IMR-90 (cell line): Measurements from ENCODE around the gene LZTFL1. TPM values are rescaled to one million over a fixed set of nuclear protein-coding genes. Genes with fewer than 3 reads are reported as not detected.

Experiments used
- ATAC-seq: fragments of 200-7000 bp; cut with Tn5 transposase; 2 replicates; pipeline ENCODE4 v1.9.1; 2020; ENCODE audit warnings: low read depth, mild to moderate bottlenecking, moderate library complexity
- BruUV-seq: library from RNA; stranded (reverse); fragments of 400-500 nt; replicated peaks from 2 replicates; lab custom pipeline; 2021; lab: Mats Ljungman, UMichigan
- CTCF ChIA-PET: fragments of 300-600 bp; formaldehyde crosslinking; extraction: SDS; loops from one replicate; lab custom pipeline; 2021; ENCODE audit warnings: antibody characterized with exemption; lab: Yijun Ruan, JAX
- POLR2A ChIA-PET: fragments of 300-600 bp; sonication (Branson Sonifier 250); formaldehyde crosslinking; loops from one replicate; lab custom pipeline; 2022; ENCODE audit warnings: antibody characterized with exemption; ENCODE audit not compliant: unreplicated experiment; lab: Charles Lee
- DNase-seq: peaks from one replicate; pipeline ENCODE4 v3.0.0; 2013
- H2AFZ ChIP-seq: replicated peaks from 2 replicates; pipeline ENCODE3; 2013; ENCODE audit warnings: low read length, mild to moderate bottlenecking; ENCODE audit not compliant: poor library complexity
- H2AK5ac ChIP-seq: 2 replicates; pipeline ENCODE4 v1.6.1; 2013; ENCODE audit warnings: low read depth, low read length, inconsistent platforms
- H2AK9ac ChIP-seq: replicated peaks from 2 replicates; pipeline ENCODE3; 2013; ENCODE audit warnings: mild to moderate bottlenecking, low read depth, low read length, moderate library complexity; ENCODE audit not compliant: poor library complexity
- H2BK120ac ChIP-seq: 2 replicates; pipeline ENCODE4 v1.6.1; 2013; ENCODE audit warnings: low read depth, low read length, inconsistent platforms
- H2BK15ac ChIP-seq: 3 replicates; pipeline ENCODE4 v1.6.1; 2013; ENCODE audit warnings: low read depth, low read length, inconsistent platforms
- H2BK20ac ChIP-seq: 2 replicates; pipeline ENCODE4 v1.6.1; 2013; ENCODE audit warnings: low read depth, mild to moderate bottlenecking, inconsistent platforms, low read length, moderate library complexity
- H2BK5ac ChIP-seq: 2 replicates; pipeline ENCODE4 v1.6.1; 2013; ENCODE audit warnings: mild to moderate bottlenecking, low read depth, low read length, inconsistent platforms; ENCODE audit not compliant: poor library complexity, severe bottlenecking
- H3K14ac ChIP-seq: replicated peaks from 2 replicates; pipeline ENCODE4 v1.6.1; 2013; ENCODE audit warnings: low read depth, low read length, inconsistent platforms
- H3K18ac ChIP-seq: 2 replicates; pipeline ENCODE4 v1.6.1; 2013; ENCODE audit warnings: low read depth, low read length, control low read depth
- H3K23ac ChIP-seq: 2 replicates; pipeline ENCODE4 v1.6.1; 2013; ENCODE audit warnings: low read depth, low read length, inconsistent platforms
- H3K27ac ChIP-seq: 2 replicates; pipeline ENCODE4 v1.5.1; 2013; ENCODE audit warnings: mild to moderate bottlenecking, control low read depth, low read length; ENCODE audit not compliant: insufficient read depth
- H3K27me3 ChIP-seq: 2 replicates; pipeline ENCODE4 v1.6.1; 2013; ENCODE audit warnings: low read length; ENCODE audit not compliant: control insufficient read depth, insufficient read depth
- H3K36me3 ChIP-seq: 2 replicates; pipeline ENCODE4 v1.6.1; 2013; ENCODE audit warnings: low read length, mixed read lengths; ENCODE audit not compliant: control insufficient read depth, insufficient read depth
- H3K4ac ChIP-seq: 2 replicates; pipeline ENCODE4 v1.6.1; 2013; ENCODE audit warnings: low read depth, low read length, inconsistent platforms
- H3K4me1 ChIP-seq: 2 replicates; pipeline ENCODE4 v1.6.1; 2013; ENCODE audit warnings: low read length, mixed read lengths; ENCODE audit not compliant: control insufficient read depth, insufficient read depth
- H3K4me2 ChIP-seq: 2 replicates; pipeline ENCODE4 v1.6.1; 2013; ENCODE audit warnings: low read depth, mild to moderate bottlenecking, control low read depth, low read length, moderate library complexity
- H3K4me3 ChIP-seq: 2 replicates; pipeline ENCODE4 v1.5.1; 2013; ENCODE audit warnings: low read depth, mild to moderate bottlenecking, control low read depth, low read length, moderate library complexity; ENCODE audit not compliant: insufficient read depth
- H3K56ac ChIP-seq: 2 replicates; pipeline ENCODE4 v1.6.1; 2013; ENCODE audit warnings: low read length, inconsistent platforms; ENCODE audit not compliant: insufficient read depth; ENCODE audit errors: extremely low read depth
- H3K79me1 ChIP-seq, 2 experiments: 2 replicates each; pipeline ENCODE4 v1.6.1; 2013; ENCODE audit warnings: low read length in 2 of 2, inconsistent platforms in 1 of 2, low read depth in 1 of 2
- H3K9ac ChIP-seq: 2 replicates; pipeline ENCODE4 v1.6.1; 2013; ENCODE audit warnings: low read depth, low read length, control low read depth
- H3K9me1 ChIP-seq: 2 replicates; pipeline ENCODE4 v1.6.1; 2013; ENCODE audit warnings: low read length, inconsistent platforms; ENCODE audit not compliant: insufficient read depth
- H3K9me3 ChIP-seq: 2 replicates; pipeline ENCODE4 v1.6.1; 2013; ENCODE audit warnings: low read length; ENCODE audit not compliant: control insufficient read depth, insufficient read depth
- H4K20me1 ChIP-seq: 2 replicates; pipeline ENCODE4 v1.6.1; 2013; ENCODE audit warnings: low read length, inconsistent platforms; ENCODE audit not compliant: insufficient read depth
- H4K5ac ChIP-seq: 2 replicates; pipeline ENCODE4 v1.6.1; 2013; ENCODE audit warnings: mild to moderate bottlenecking, low read depth, low read length, control low read depth
- H4K8ac ChIP-seq, 2 experiments: 2 replicates each; pipeline ENCODE4 v1.6.1; 2013; ENCODE audit warnings: low read depth in 2 of 2, low read length in 2 of 2, control low read depth in 1 of 2, inconsistent platforms in 1 of 2
- H4K91ac ChIP-seq: 2 replicates; pipeline ENCODE4 v1.6.1; 2013; ENCODE audit warnings: low read depth, low read length, inconsistent platforms; ENCODE audit not compliant: insufficient read depth
- ELK1 ChIP-seq: fragments of 150-350 bp; IDR thresholded peaks from 2 replicates; pipeline ENCODE4 v1.6.1; 2016; ENCODE audit warnings: low read depth, mild to moderate bottlenecking, low read length, moderate library complexity, borderline replicate concordance
- WGBS, 2 experiments: methylation state at CpG; one replicate each; pipeline versions ENCODE4 v1.1.5 to v1.1.7; 2013; ENCODE audit warnings: missing lambda C conversion rate in 2 of 2; ENCODE audit not compliant: insufficient read length in 1 of 2; ENCODE audit errors: extremely low coverage in 2 of 2; 5-methylcytosine and 5-hydroxymethylcytosine counted together
- dilution Hi-C: fragments of 300-500 bp; cut with HindIII; formaldehyde crosslinking; loops from one replicate; pipeline ENCODE4 v1.14.3; 2018; ENCODE audit warnings: low sequenced_read_pairs; ENCODE audit not compliant: unreplicated experiment
- in situ Hi-C: fragments of 300-500 bp; cut with MboI; formaldehyde crosslinking; loops from 3 replicates; pipeline ENCODE4 v1.14.3; 2019; ENCODE audit warnings: low sequenced_read_pairs, inconsistent platforms, mixed read lengths
- intact Hi-C: fragments of 100-400 bp; cut with micrococcal nuclease; formaldehyde crosslinking; loops from 2 replicates; pipeline ENCODE4 v1.10.0; 2022
- polyA plus RNA-seq, 3 experiments: library from polyadenylated mRNA; depleted of rRNA; stranded (reverse); fragments of >200 nt; gene quantifications; 2 replicates each; pipeline ENCODE4 v1.2.3, GENCODE V29; 2012; ENCODE audit warnings: low replicate concordance in 1 of 3
- total RNA-seq: library from RNA; depleted of rRNA; stranded (reverse); fragments of >200 nt; gene quantifications from 2 replicates; pipeline ENCODE4 v1.2.3, GENCODE V29; 2012
- TF ChIP-seq, protein P1 (sequence below): fragments of 150-350 bp; IDR thresholded peaks from 2 replicates; pipeline ENCODE4 v1.6.1; 2017; ENCODE audit warnings: mild to moderate bottlenecking, antibody characterized with exemption, low read length, low read depth

The LZTFL1 gene
- total and polyA plus RNA-seq, 2 of the 4 experiments (the other 2 are of a cell fraction): 10.3 to 10.4 TPM

DNA sequence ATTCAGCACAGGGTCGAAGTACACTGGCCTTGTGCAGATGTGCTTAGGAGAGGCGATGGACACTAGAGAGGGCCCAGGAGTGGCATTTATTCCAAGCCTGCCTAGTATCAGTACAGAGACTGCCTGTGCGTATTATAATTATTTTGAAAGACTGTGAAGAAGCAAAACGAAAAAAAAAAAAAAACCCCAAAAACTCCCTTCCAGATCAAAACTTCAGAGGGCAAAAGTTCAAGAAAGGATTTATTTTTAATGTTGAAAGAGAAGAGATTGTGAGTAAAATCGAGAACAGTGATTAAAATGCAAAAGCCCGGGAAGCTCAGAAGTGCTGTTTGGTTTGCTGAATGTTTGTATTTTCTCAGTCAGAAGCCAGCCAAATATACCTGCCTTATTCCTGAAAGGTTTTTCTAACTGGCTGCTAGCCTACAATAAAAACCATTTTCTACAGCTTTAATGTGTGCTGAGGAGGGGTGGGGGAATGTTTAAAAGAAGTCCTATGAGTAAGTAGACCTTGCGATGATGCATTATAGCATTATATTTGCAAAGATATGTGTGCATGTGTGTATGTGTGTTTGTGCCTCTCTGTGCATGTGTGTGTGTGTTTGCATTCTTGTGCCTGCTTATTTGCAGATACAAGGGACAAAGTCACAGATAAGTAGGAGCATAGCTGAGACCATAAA, 19.3 kb upstream of the LZTFL1 start:
- no peak overlapping the region for H3K27ac ChIP-seq
- intact Hi-C loops: no loop called here
- H2BK20ac ChIP-seq: no peak overlapping the region
- H3K4me1 ChIP-seq: no peaks in the 10 kb centered on the region
- TF ChIP-seq, protein P1, sequence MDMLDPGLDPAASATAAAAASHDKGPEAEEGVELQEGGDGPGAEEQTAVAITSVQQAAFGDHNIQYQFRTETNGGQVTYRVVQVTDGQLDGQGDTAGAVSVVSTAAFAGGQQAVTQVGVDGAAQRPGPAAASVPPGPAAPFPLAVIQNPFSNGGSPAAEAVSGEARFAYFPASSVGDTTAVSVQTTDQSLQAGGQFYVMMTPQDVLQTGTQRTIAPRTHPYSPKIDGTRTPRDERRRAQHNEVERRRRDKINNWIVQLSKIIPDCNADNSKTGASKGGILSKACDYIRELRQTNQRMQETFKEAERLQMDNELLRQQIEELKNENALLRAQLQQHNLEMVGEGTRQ: no peak
- TF ChIP-seq ELK1: no peak
- no peak overlapping the region for H3K14ac ChIP-seq
- H2AK9ac ChIP-seq: no peak overlapping the region
- H3K18ac ChIP-seq: no peak overlapping the region
- no peak overlapping the region for H2AK5ac ChIP-seq
- no peak overlapping the region for H3K4me3 ChIP-seq
- no peak overlapping the region for H2AFZ ChIP-seq
- no peaks in the 10 kb centered on the region for H3K9me1 ChIP-seq
- no peak overlapping the region for H2BK120ac ChIP-seq
- H3K36me3 ChIP-seq: no peaks in the 10 kb centered on the region
- WGBS, 2 experiments: 100% methylated on average over 1 of the region's 7 CpGs; no CpG with 5 or more reads in 1 of the 2 experiments
- no peaks in the 10 kb centered on the region for H4K20me1 ChIP-seq
- no peak overlapping the region for H3K9ac ChIP-seq
- no peak overlapping the region for H4K8ac ChIP-seq
- in situ Hi-C loops: no loop called here
- no TSS peak for BruUV-seq
- ChIA-PET POLR2A (no interaction called here), CTCF (no interaction called here)
- no peaks in the 10 kb centered on the region for H3K79me1 ChIP-seq
- H4K5ac ChIP-seq: no peak overlapping the region
- ATAC-seq (no peak), DNase-seq (no peak)
- no peak overlapping the region for H2BK15ac ChIP-seq
- no peak overlapping the region for H2BK5ac ChIP-seq
- H4K91ac ChIP-seq: no peak overlapping the region
- H3K9me3 ChIP-seq: peaks cover 5% of the 10 kb centered on the region
- no peak overlapping the region for H3K4me2 ChIP-seq
- dilution Hi-C loops: no loop called here
- no peak overlapping the region for H3K23ac ChIP-seq
- no peak overlapping the region for H3K4ac ChIP-seq
- no peak overlapping the region for H3K56ac ChIP-seq
- H3K27me3 ChIP-seq: peaks cover 32% of the 10 kb centered on the region
